C4-2B (cell line): ENCODE results near the gene PRKCE.

Source experiments
- H3K27ac ChIP-seq: fragments of 450-650 bp; 2 replicates; pipeline ENCODE4 v1.5.1; 2017
- ZFX ChIP-seq: fragments of 450-650 bp; IDR thresholded peaks from 2 replicates; pipeline ENCODE4 v1.6.1; 2017
- TF ChIP-seq, protein P1 (sequence below): fragments of 450-650 bp; conservative IDR thresholded peaks from 2 replicates; pipeline ENCODE4 v1.5.1; 2017; ENCODE audit warnings: mild to moderate bottlenecking

PRKCE gene

DNA sequence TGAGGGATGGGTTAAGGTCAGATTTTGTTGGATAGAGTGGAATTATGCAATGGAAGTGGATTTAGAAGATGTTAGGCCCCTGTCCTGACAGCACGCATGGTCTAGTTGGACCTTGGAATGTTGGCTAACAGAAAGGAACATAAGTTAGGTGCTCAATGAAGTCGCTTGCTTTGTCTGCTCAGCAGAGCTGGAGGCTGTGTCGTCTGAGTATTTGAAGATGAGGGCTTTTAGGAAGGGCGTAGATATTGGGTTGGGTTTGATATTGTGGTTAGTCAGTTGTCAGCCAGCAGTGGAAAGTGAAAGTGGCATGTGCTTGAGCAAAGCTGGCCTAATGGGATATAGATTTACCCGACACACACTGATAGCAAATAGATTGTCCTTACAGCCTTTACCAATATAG, 239.3 kb downstream of the PRKCE start:
- H3K27ac ChIP-seq: no peak overlapping the region
- TF ChIP-seq, protein P1, sequence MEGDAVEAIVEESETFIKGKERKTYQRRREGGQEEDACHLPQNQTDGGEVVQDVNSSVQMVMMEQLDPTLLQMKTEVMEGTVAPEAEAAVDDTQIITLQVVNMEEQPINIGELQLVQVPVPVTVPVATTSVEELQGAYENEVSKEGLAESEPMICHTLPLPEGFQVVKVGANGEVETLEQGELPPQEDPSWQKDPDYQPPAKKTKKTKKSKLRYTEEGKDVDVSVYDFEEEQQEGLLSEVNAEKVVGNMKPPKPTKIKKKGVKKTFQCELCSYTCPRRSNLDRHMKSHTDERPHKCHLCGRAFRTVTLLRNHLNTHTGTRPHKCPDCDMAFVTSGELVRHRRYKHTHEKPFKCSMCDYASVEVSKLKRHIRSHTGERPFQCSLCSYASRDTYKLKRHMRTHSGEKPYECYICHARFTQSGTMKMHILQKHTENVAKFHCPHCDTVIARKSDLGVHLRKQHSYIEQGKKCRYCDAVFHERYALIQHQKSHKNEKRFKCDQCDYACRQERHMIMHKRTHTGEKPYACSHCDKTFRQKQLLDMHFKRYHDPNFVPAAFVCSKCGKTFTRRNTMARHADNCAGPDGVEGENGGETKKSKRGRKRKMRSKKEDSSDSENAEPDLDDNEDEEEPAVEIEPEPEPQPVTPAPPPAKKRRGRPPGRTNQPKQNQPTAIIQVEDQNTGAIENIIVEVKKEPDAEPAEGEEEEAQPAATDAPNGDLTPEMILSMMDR: no peak
- no peak for TF ChIP-seq ZFX

DNA sequence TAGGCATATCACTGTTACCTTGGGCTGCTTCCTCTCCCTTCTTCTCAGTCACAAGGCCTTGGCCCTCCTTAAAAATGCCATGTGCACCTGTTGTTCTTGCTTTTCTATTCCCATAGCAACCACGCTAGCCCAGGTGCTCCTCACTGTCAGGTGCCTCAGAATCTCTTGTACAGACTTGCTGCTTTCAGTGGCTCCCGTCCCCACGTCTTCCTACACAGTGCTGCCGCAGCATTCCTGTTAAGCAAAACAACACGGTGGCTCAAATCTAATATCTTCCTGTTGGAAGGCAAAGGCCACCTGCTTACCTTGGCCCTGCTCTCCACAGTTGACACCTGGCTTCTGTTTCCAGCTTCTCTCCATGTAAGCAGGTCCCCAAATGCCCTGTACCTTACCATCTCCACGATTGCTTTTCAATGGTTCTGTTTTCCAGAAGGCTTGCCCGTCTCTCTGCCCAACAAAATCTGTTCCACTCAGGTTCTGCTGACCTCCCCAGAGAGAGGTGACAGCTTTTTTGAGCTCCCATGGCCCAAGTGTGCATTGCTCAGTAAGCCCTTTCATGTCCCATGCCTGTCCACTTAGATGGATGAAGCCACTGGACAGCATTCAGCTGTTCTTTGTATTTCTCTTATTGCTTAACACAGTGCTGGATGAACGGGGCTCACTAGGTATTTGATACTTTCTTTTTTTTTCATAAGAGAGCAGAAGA, 240.4 kb downstream of the PRKCE start:
- TF ChIP-seq, protein P1: no peak
- no peak for TF ChIP-seq ZFX
- no peak overlapping the region for H3K27ac ChIP-seq

GRCh38 chr2:45892425-45892745, 240.9 kb downstream of the PRKCE start:
- no peak for TF ChIP-seq ZFX
- TF ChIP-seq, protein P1: no peak

DNA sequence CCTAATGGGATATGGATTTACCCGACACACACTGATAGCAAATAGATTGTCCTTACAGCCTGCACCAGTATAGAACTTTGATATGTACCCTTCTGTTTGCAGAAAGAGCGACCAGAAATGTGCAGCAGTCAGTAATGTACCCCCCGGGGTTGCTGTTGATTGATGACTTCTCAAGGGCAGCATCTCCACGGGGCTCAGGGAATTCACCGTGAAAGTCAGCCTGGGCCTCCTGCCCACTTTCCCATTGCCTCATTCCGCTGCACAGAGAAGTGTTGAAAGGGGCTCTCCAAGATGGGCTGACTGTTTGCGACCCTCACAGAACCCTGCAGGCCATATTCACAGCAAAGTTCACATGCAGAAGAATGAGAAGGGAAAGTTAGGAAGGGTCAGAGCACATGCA, 241.3 kb downstream of the PRKCE start:
- no peak overlapping the region for H3K27ac ChIP-seq
- no peak for TF ChIP-seq ZFX
- TF ChIP-seq, protein P1: no peak

More at GRCh38 chr2:45892425-45892745, 240.9 kb downstream of the PRKCE start:
- H3K27ac ChIP-seq: no peak overlapping the region

GRCh38 chr2:45894211-45894610, 242.7 kb downstream of the PRKCE start:
- TF ChIP-seq, protein P1: no peak
- no peak for TF ChIP-seq ZFX
- 0 out of 2 replicates have a peak overlapping the region, but pooled peaks have one; percentile 7 for H3K27ac ChIP-seq

DNA sequence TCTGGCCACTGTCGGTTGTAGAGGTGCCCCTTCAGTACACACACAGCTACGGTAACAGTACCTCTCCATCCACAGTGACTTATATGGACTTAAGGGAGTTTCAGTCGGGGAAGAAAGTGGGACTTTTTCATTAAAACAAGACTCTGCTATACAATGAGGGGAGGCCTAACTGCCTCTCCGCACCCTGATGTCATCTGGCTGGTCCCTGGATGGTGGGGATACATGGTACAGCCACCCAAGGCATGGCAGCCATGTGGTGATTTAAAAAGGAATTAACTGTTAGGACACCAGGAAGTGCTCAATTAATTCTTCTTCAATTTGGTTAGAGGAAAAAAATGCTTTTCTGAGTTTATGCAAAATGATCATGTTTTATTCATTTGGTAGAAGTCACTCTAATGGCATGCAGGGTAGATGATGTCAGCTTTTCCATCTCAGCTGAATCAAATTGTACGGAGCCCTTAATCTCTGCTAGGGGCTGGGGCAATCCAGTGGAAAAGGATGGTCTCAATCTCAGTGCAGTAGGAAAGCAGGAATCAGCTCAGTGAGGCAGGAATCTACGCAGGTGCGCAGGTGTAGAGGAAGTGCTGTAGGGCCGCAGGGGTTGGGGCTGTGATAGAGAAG, 243.9 kb downstream of the PRKCE start:
- TF ChIP-seq, protein P1: no peak
- no peak for TF ChIP-seq ZFX

DNA sequence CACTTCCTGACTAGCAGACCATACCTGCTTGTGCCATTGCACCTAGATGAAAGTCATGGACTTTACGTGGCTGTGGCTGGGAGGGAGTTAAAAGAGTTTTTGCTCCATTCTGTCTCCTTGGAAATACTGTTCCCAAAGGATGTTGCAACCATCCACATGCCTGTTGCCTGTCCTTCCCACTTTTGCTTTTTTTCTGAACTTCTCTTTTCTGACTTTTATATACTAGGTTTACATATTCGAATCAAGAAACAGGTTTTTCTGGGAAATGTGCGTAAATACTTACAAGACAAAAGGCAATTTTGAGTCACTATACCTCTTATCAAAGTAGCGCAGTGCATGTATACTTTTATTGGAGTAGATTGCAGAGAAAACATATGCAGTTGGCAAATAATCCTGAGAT, 244.8 kb downstream of the PRKCE start:
- TF ChIP-seq ZFX: no peak
- TF ChIP-seq, protein P1: no peak
- no peak overlapping the region for H3K27ac ChIP-seq

More for the DNA sequence above, 243.9 kb downstream of the PRKCE start:
- H3K27ac ChIP-seq: no peak overlapping the region
